Jurkat, Clone E6-1 (cell line): ENCODE results near the gene C16orf78.
"Not testable (repeated sequence)": the region's sequence is repeated elsewhere in the genome, so short reads cannot be mapped to it uniquely, and the experiment has no call there.

Source experiments
- DNase-seq: peaks from one replicate; pipeline ENCODE4 v3.0.0-alpha.2; 2011; ENCODE audit warnings: low read depth, low spot score
- H3K4me3 ChIP-seq: 2 replicates; pipeline ENCODE4 v1.5.1; 2011; ENCODE audit warnings: mild to moderate bottlenecking, low read length, control low read depth, moderate library complexity

C16orf78 gene

GRCh38 chr16:49348408-49349176, 25.0 kb upstream of the C16orf78 start:
- no peak overlapping the region for H3K4me3 ChIP-seq
- peak; percentile 15 for DNase-seq

- H3K4me3 ChIP-seq: no peak overlapping the region
These were observed 24.0 kb upstream of the C16orf78 start for GRCh38 chr16:49349446-49350168.

GRCh38 chr16:49350265-49351095, 23.1 kb upstream of the C16orf78 start:
- DNase-seq: peak; percentile 28
- no peak overlapping the region for H3K4me3 ChIP-seq

More at GRCh38 chr16:49349446-49350168, 24.0 kb upstream of the C16orf78 start:
- no peak for DNase-seq

- no peak overlapping the region for H3K4me3 ChIP-seq
- no peak for DNase-seq
These were observed 22.5 kb upstream of the C16orf78 start for GRCh38 chr16:49351096-49351487.

GRCh38 chr16:49352892-49353291, 20.7 kb upstream of the C16orf78 start:
- no peak overlapping the region for H3K4me3 ChIP-seq
- no peak for DNase-seq

- no peak overlapping the region for H3K4me3 ChIP-seq
- no peak for DNase-seq
These were observed 19.9 kb upstream of the C16orf78 start for GRCh38 chr16:49353680-49354079.

GRCh38 chr16:49354101-49354500, 19.5 kb upstream of the C16orf78 start:
- no peak overlapping the region for H3K4me3 ChIP-seq
- DNase-seq: no peak

GRCh38 chr16:49354991-49355390, 18.6 kb upstream of the C16orf78 start:
- no peak overlapping the region for H3K4me3 ChIP-seq
- no peak for DNase-seq

GRCh38 chr16:49355933-49356665, 17.5 kb upstream of the C16orf78 start:
- H3K4me3 ChIP-seq: no peak overlapping the region
- no peak for DNase-seq

GRCh38 chr16:49356728-49357488, 16.7 kb upstream of the C16orf78 start:
- H3K4me3 ChIP-seq: no peak overlapping the region
- no peak for DNase-seq

- H3K4me3 ChIP-seq: no peak overlapping the region
- no peak for DNase-seq
These were observed 14.0 kb upstream of the C16orf78 start for GRCh38 chr16:49359591-49359990.

GRCh38 chr16:49361731-49362130, 11.9 kb upstream of the C16orf78 start:
- not testable (repeated sequence) for DNase-seq, H3K4me3 ChIP-seq

- H3K4me3 ChIP-seq: no peak overlapping the region
- no peak for DNase-seq
These were observed 11.4 kb upstream of the C16orf78 start for GRCh38 chr16:49362230-49362629.

GRCh38 chr16:49365711-49366509, 7.7 kb upstream of the C16orf78 start:
- DNase-seq: no peak
- H3K4me3 ChIP-seq: no peak overlapping the region

GRCh38 chr16:49366669-49367068, 6.9 kb upstream of the C16orf78 start:
- no peak overlapping the region for H3K4me3 ChIP-seq

GRCh38 chr16:49369651-49370611, 3.7 kb upstream of the C16orf78 start:
- no peak for DNase-seq
- no peak overlapping the region for H3K4me3 ChIP-seq

More at GRCh38 chr16:49366669-49367068, 6.9 kb upstream of the C16orf78 start:
- no peak for DNase-seq
